SH-SY5Y (cell line): ENCODE measurements around the gene NRDE2.

Experiments used
- GATA2 ChIP-seq: IDR thresholded peaks from 2 replicates; pipeline ENCODE4 v1.6.1; 2011; ENCODE audit warnings: mild to moderate bottlenecking, low read depth, low read length
- GATA3 ChIP-seq: IDR thresholded peaks from 2 replicates; pipeline ENCODE4 v1.6.1; 2011; ENCODE audit warnings: low read depth, mild to moderate bottlenecking, low read length, moderate library complexity

The NRDE2 gene, protein sequence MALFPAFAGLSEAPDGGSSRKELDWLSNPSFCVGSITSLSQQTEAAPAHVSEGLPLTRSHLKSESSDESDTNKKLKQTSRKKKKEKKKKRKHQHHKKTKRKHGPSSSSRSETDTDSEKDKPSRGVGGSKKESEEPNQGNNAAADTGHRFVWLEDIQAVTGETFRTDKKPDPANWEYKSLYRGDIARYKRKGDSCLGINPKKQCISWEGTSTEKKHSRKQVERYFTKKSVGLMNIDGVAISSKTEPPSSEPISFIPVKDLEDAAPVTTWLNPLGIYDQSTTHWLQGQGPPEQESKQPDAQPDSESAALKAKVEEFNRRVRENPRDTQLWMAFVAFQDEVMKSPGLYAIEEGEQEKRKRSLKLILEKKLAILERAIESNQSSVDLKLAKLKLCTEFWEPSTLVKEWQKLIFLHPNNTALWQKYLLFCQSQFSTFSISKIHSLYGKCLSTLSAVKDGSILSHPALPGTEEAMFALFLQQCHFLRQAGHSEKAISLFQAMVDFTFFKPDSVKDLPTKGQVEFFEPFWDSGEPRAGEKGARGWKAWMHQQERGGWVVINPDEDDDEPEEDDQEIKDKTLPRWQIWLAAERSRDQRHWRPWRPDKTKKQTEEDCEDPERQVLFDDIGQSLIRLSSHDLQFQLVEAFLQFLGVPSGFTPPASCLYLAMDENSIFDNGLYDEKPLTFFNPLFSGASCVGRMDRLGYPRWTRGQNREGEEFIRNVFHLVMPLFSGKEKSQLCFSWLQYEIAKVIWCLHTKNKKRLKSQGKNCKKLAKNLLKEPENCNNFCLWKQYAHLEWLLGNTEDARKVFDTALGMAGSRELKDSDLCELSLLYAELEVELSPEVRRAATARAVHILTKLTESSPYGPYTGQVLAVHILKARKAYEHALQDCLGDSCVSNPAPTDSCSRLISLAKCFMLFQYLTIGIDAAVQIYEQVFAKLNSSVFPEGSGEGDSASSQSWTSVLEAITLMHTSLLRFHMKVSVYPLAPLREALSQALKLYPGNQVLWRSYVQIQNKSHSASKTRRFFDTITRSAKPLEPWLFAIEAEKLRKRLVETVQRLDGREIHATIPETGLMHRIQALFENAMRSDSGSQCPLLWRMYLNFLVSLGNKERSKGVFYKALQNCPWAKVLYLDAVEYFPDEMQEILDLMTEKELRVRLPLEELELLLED

GRCh38 chr14:90331497-90332270, at the start of gene NRDE2:
TSS of gene NRDE2 (minus strand) at chr14:90331941. CDS start at chr14:90331904, 37 bp downstream.
- no peak for TF ChIP-seq GATA2
- no peak for TF ChIP-seq GATA3

GRCh38 chr14:90381011-90381786, 49.5 kb upstream of the NRDE2 start:
- TF ChIP-seq GATA2 (no peak), GATA3 (no peak)

GRCh38 chr14:90379106-90379505, 47.4 kb upstream of the NRDE2 start:
- TF ChIP-seq GATA2 (no peak), GATA3 (no peak)

DNA sequence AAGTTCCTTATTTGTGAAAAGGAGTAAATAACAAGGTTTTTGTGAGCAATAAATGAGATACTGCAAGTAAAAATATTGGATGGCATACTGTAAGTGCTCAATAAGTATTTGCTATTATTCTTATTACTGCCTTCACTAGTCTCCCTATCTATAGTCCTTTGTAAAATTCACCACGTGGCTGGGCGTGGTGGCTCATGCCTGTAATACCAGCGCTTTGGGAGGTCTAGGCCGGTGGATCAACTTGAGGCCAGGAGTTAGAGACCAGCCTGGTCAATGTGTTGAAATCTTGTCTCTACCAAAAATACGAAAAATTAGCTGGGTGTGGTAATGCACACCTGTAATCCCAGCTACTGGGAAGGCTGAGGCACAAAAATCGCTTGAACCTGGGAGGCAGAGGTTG, 46.5 kb upstream of the NRDE2 start:
- no peak for TF ChIP-seq GATA2
- TF ChIP-seq GATA3, result no peak

- TF ChIP-seq GATA3 (no peak), GATA2 (no peak)
These were observed 44.2 kb upstream of the NRDE2 start for GRCh38 chr14:90375934-90376333.

DNA sequence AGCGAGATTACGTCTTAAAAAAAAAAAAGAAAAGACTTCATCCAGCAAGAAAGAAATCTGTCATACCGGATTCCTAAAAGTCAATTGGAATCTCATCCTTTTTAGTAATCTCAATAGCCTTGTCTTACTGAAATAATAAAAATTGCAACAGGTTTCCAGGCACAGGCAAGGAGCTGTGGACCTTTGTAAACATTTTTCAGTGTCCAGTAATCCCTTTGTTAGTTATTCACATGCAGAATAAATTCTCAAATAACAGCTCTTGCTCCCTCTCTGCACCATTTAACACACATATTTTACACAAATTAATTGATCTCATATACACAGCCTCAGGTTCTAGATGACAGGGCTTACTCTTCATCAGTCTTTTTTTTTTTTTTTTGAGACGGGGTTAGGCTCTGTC, 43.1 kb upstream of the NRDE2 start:
- TF ChIP-seq GATA3 (no peak), GATA2 (no peak)

DNA sequence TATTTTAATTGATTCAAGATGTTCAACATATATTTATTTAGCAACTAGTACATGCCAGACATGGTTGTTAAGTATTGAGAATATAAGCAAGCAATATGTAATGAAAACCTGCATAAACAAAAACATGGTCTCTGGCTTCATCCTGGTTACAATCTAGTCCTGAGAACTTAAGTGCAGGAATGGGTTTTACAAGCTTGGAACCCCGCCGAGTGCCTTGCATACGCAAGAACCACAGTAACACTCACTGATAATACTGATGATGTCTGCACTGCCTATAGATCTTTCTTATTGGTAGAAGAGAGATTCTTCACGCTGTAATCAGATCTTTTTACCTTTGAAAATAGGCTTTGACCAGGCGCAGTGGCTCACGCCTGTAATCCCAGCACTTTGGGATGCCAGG, 42.1 kb upstream of the NRDE2 start:
- TF ChIP-seq GATA2 (no peak), GATA3 (no peak)

- TF ChIP-seq GATA2 (no peak), GATA3 (no peak)
These were observed 37.4 kb upstream of the NRDE2 start for GRCh38 chr14:90368946-90369721.

DNA sequence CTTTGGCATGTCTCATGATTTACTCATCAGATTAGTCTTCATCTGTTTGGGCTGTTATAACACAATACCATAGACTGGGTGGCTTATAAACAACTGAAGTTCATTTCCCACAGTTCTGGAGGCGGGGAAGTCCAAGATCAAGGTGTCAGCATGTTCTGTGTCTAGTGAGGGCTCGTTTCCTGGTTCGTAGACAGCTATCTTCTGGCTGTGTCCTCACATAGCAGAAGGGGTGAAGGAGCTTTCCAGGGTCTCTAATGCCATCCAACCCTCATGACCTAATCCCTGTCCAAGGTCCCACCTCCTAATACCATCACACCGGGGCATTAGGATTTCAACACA, 30.8 kb upstream of the NRDE2 start:
- TF ChIP-seq GATA3 (no peak), GATA2 (no peak)

DNA sequence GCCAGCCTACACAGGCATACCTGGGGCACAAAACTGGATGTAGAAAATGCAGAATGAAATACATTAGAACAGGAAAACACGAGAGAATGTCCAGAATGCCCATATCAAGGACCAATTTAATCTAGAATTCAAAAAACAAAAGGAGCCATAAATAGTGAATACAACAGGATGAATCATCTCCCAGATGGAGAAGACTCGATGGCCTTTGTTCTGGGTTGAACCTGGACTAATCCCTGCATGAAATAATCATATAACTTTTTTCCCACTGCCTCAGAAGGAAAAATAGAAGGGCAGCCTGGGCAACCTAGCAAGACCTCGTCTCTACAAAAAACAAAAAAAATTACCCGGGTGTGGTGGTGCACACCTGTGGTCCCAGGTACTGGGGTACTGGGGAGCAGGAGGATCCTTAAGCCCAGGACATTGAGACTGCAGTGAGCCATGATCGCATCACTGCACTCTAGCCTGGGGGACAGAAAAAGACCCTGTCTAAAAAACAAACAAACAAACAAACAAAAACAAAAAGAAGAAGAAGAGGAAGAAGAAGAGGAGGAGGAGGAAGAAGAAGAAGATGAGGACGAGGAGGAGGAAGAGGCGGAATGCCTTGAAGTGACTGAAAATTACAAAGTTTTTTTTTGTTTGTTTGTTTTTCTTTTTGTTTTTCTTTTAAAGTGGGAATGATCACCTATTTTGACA, 30.3 kb upstream of the NRDE2 start:
- TF ChIP-seq GATA3 (no peak), GATA2 (no peak)

GRCh38 chr14:90358359-90358758, 26.6 kb upstream of the NRDE2 start:
- TF ChIP-seq GATA2 (no peak), GATA3 (no peak)

DNA sequence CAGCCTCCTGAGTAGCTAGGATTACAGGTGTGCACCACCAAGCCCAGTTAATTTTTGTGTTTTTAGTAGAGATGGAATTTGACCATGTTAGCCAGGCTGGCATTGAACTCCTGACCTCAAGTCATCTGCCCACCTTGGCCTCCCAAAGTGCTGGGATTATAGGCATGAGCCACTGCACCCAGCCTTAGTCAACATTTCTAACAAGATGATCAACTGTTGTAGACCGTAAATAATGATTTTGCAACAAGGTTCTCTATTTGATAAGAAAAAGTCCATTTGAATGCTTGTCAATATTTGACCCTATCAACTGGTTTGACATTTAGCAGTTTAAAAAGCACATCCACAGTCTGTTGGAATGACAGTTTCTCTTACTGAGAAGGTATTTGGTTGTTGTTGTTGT, 25.2 kb upstream of the NRDE2 start:
- TF ChIP-seq GATA3 (no peak), GATA2 (no peak)
